Hindlimb muscle (tissue), 1 donor: ENCODE results near the gene GNG12. TPM values are rescaled to one million over a fixed set of nuclear protein-coding genes. Genes with fewer than 3 reads are reported as not detected.

Experiments used
- DNase-seq: peaks from one replicate; pipeline ENCODE4 v3.0.0-alpha.2; 2013
- polyA plus RNA-seq: library from polyadenylated mRNA; unstranded; fragments of 120-200 nt; gene quantifications from one replicate; pipeline ENCODE4 v1.2.1, GENCODE V29; 2013; ENCODE audit not compliant: insufficient read length

Gene GNG12
- polyA plus RNA-seq, 1 donor = 37.1 TPM

DNA sequence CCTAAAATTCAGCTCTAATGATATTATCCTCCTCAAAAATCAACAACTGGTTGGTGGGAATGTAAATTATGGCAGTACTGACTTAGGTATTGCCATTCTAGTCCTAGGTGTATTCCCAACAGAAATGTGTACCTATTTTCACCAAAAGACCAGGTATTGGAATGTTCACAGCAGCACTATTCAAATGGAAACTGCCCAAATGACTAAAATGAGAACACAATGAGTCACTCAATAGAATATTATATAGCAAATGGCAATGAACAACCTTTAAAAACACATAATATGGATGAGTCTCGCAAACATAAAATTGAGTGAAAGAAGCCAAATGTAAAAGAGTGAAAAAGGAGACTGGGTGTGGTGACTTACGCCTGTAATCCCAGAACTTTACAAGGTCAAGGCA lies 103.4 kb downstream of the GNG12 start:
- no peak for DNase-seq

- DNase-seq = no peak
Measured at GRCh38 chr1:67726224-67726623, 107.0 kb downstream of the GNG12 start.

- peak; percentile 36 for DNase-seq
Measured at GRCh38 chr1:67724928-67725560, 108.2 kb downstream of the GNG12 start.

DNA sequence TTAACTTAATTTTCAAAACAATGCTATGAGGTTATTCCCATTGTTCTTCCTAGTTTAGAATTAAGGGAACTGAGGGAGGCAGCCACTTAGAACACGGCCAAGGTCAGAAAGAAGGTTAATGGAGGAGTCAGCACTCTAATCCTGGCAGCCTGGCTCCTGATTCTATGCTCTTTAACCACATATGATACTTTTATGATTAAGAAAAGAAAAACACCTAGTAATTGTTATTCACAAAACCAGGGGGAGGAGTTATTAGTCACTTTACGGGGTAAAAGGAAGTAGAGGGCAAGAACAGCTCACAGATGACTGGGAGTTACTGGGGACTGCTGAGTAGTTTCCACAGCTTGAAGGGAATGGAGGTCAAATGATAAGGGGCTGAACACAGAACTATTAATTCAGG lies 109.6 kb downstream of the GNG12 start:
- DNase-seq = no peak

- no peak for DNase-seq
Measured at GRCh38 chr1:67723126-67723525, 110.1 kb downstream of the GNG12 start.

GRCh38 chr1:67722292-67722944 lies 110.8 kb downstream of the GNG12 start:
- DNase-seq = no peak

- DNase-seq = no peak
Measured at GRCh38 chr1:67721650-67722291, 111.5 kb downstream of the GNG12 start.

GRCh38 chr1:67721112-67721511 lies 112.2 kb downstream of the GNG12 start:
- DNase-seq = no peak

DNA sequence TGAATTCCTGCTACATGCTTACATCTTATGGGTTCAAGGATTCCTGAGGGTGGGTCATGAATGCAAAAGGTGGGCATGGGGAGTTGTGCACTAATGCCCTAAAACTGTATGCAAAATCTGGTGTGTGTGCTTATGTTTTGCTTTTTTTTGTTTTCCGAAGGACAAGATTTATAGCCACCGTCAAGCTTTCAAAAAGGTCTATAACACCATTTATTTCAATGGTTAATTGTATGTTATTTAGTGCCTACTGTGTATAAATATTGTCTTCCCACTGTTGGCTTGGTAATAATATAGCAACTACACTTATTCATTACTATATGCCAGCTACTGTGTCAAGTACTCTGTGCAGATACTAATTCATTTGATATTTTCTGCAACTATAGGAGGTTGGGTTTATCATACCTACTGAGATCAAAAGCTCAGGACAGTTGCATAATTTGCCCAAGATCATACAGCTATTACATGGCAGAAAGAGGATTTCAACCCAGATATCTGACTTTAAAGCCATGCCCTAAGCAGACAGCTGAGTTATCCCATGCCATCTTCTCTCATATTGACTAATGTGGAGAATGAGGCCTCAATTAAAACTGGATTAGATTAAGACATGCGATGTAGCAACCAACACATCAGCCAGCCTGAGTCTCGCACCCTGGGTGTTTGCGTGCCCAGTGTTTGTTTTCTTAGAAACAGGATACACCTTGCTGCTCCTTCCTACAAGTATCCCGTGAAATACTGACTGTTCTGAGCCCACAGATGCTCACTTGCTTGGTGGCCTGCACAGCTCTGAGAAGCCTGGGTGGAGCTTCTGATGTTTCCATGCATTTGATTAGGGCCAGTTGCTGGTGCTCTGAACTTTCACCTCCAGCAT lies 113.7 kb downstream of the GNG12 start:
- DNase-seq = no peak

- no peak for DNase-seq
Measured at GRCh38 chr1:67717876-67718275, 115.4 kb downstream of the GNG12 start.

- DNase-seq = no peak
Measured at GRCh38 chr1:67716800-67717199, 116.5 kb downstream of the GNG12 start.

- no peak for DNase-seq
Measured at GRCh38 chr1:67715819-67716218, 117.4 kb downstream of the GNG12 start.

GRCh38 chr1:67713057-67713846 lies 120.0 kb downstream of the GNG12 start:
- DNase-seq = no peak

DNA sequence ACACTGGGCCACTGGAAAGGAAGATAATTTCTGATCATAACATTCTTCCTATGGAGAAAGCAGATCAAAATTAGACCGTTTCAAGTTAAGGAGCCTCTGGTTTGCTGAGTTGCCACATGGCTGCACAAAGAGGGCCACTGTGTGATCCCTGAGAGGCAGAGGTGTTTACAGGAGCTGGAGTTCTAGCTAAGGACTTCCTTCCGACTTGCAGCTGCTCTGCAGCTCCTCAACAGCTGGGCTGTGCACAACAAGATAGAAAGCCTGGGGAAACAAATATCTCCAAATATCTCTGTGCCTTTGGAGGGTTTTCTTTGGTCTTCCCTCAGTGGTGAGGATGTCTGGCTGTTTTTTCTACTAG lies 121.4 kb downstream of the GNG12 start:
- no peak for DNase-seq

GRCh38 chr1:67711158-67711854 lies 122.0 kb downstream of the GNG12 start:
- no peak for DNase-seq

DNA sequence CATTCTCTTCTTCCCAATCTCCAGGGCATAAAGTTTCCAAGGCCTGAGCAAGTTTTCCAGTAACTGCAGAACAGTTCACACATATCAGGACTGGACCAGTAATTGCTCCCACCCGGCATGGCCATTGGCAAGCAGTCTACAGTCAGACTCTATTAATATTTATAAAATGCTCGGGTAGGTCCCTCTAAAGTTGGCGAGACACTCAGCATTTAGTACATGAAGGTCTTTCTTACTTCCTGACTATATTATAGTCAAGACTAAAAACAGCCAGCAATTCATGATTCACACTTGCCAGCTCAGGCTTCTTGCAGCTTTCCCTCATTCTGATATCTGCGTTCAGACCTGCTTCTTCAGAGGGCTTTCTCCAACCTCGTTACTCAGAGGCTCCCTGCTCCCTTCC lies 122.8 kb downstream of the GNG12 start:
- DNase-seq = no peak

GRCh38 chr1:67708606-67709005 lies 124.7 kb downstream of the GNG12 start:
- no peak for DNase-seq

DNA sequence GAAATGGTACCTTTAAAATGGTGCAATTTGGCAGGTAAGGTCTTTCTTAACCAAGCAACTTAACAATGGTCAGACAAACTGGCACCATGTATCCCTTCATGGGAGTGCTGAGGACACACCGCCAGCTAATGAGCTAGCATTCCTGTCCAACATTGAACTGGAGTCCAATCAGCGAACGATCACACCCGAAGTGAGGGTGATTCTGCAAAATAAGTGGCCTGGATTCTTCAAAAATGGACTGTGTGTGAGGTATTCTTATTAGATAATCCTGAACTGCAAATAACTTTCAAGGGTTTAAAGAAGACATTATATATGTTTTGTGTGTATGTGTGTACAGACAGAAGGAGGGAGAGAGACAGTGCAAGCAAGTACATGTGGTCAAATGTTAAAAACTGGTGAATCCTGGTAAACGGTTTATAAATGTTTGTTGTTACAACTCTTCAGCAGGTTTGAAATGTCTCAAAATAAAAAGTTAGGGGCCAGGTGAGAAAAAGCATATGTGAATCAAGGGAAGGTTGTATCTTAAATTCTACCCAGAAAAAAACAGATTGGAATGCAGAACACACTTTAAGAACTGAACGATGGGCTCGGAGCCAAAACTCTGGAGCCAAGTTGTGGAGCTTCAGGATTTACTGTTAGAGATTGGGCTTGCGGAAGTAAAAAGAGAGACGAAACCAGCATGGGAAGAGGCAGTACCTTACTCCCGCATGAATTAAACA lies 127.4 kb downstream of the GNG12 start:
- no peak for DNase-seq

DNA sequence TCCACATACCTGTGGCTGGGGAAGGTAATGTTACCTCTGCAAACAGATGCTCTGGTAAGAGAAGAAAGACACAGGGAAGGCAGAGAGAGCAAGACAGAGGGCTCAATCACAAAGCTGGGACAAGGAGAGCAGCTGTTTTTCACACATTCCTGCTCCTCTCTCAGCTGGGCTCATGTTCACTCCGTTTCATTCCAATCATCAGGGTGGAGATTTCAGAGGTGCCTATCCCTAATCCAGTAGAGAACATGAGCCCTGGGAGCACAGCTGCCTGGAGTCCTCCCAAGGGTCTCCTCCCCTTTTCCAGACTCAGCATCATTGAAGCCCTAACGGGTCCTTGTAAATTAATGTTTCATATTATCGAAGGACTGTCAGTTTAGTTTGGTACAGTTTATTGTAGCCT lies 128.9 kb downstream of the GNG12 start:
- no peak for DNase-seq

GRCh38 chr1:67701876-67702275 lies 131.4 kb downstream of the GNG12 start:
- no peak for DNase-seq
